Measurements from ENCODE around the gene RBPJ.

- TF ChIP-seq CTCF (IDR thresholded peaks at IDR 0.05) (no peak), EZH2 (IDR thresholded peaks at IDR 0.05) (no peak), EZH2phosphoT487 (IDR thresholded peaks at IDR 0.05) (no peak)
Observed at GRCh38 chr4:26441771-26442170, 121.0 kb downstream of the RBPJ start.
